Endodermal cell (in vitro differentiated cells): ENCODE results near the gene PLEKHJ1. TPM values are rescaled to one million over a fixed set of nuclear protein-coding genes. Genes with fewer than 3 reads are reported as not detected.

ENCODE experiments used
- DNase-seq: peaks from one replicate; pipeline ENCODE4 v3.0.0-alpha.2; 2017
- H3K27ac ChIP-seq: 2 replicates; pipeline ENCODE4 v1.5.1; 2013; ENCODE audit warnings: mild to moderate bottlenecking, low read depth, low read length, moderate library complexity
- H3K27me3 ChIP-seq: 2 replicates; pipeline ENCODE4 v1.6.1; 2013; ENCODE audit warnings: mild to moderate bottlenecking, low read length, moderate library complexity; ENCODE audit not compliant: insufficient read depth, control insufficient read depth, poor library complexity, severe bottlenecking
- H3K36me3 ChIP-seq: 2 replicates; pipeline ENCODE4 v1.7.0; 2013; ENCODE audit warnings: mild to moderate bottlenecking, low read length, moderate library complexity; ENCODE audit not compliant: control insufficient read depth, insufficient read depth
- H3K4me1 ChIP-seq: one replicate; pipeline ENCODE4 v1.7.0; 2013; ENCODE audit warnings: low read length; ENCODE audit not compliant: control insufficient read depth, insufficient read depth
- H3K4me3 ChIP-seq: 2 replicates; pipeline ENCODE4 v1.5.1; 2013; ENCODE audit warnings: mild to moderate bottlenecking, low read length, moderate library complexity
- H3K9ac ChIP-seq: 2 replicates; pipeline ENCODE4 v1.6.1; 2013; ENCODE audit warnings: mild to moderate bottlenecking, low read length, moderate library complexity; ENCODE audit not compliant: poor library complexity, severe bottlenecking; ENCODE audit errors: extremely low read depth
- H3K9me3 ChIP-seq: 2 replicates; pipeline ENCODE4 v1.6.1; 2013; ENCODE audit warnings: mild to moderate bottlenecking, low read length, moderate library complexity; ENCODE audit not compliant: control insufficient read depth
- H3K27ac Mint-ChIP-seq: 2 replicates; pipeline ENCODE4 v1.8.0; 2020; ENCODE audit warnings: mixed read lengths
- H3K27me3 Mint-ChIP-seq: 2 replicates; pipeline ENCODE4 v1.8.0; 2021; ENCODE audit warnings: mild to moderate bottlenecking, mixed read lengths; ENCODE audit not compliant: insufficient read depth
- H3K36me3 Mint-ChIP-seq: 2 replicates; pipeline ENCODE4 v1.8.0; 2020; ENCODE audit warnings: low read depth, mixed read lengths
- H3K4me1 Mint-ChIP-seq: 2 replicates; pipeline ENCODE4 v1.8.0; 2020; ENCODE audit warnings: mixed read lengths
- H3K4me3 Mint-ChIP-seq: 2 replicates; pipeline ENCODE4 v1.8.0; 2020; ENCODE audit warnings: mild to moderate bottlenecking, moderate library complexity, mixed read lengths
- H3K9me3 Mint-ChIP-seq: 2 replicates; pipeline ENCODE4 v1.8.0; 2020; ENCODE audit warnings: mild to moderate bottlenecking, mixed read lengths
- WGBS, 2 experiments: methylation state at CpG; one replicate each; pipeline versions ENCODE4 v1.1.5 to v1.1.7; 2013; ENCODE audit warnings: missing lambda C conversion rate in 2 of 2, mixed read lengths in 1 of 2; ENCODE audit not compliant: insufficient coverage in 1 of 2, insufficient read length in 1 of 2; 5-methylcytosine and 5-hydroxymethylcytosine counted together
- total RNA-seq, 2 donors: library from RNA; stranded (reverse); fragmentation: NEBNext Ultra II Directional in 1 of 2; extraction: Animal tissue kit (Norgen Biotek cat#: 25700) in 1 of 2; gene quantifications; 2 replicates in 1 of 2; 3 replicates in 1 of 2; pipeline ENCODE4 v1.2.1, GENCODE V29; 2021
- TF ChIP-seq, protein P1 (sequence below): fragments of 200-600 bp; sonication (generic); conservative IDR thresholded peaks from 2 replicates; pipeline ENCODE4 v1.5.0; 2021; ENCODE audit warnings: antibody characterized with exemption, mild to moderate bottlenecking

Gene PLEKHJ1
- total RNA-seq, 2 donors from 2014 or later = 146 to 192 TPM

DNA sequence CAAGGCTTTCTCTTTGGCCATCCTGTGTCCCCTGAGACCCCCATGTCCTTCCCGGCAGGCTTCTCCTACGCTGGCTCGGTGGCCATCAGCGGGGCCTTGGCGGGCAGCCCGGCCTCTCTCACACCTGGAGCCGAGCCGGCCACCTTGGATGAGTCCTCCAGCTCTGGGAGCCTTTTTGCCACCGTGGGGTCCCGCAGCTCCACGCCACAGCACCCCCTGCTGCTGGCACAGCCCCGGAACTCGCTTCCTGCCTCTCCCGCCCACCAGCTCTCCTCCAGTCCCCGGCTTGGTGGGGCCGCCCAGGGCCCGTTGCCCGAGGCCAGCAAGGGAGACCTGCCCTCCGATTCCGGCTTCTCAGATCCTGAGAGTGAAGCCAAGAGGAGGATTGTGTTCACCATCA, 14.2 kb downstream of the PLEKHJ1 start:
- Mint-ChIP-seq H3K4me3 (no peak overlapping the region), H3K36me3 (peaks cover 47% of the 10 kb centered on the region), H3K9me3 (no peaks in the 10 kb centered on the region), H3K4me1 (no peaks in the 10 kb centered on the region), H3K27me3 (no peaks in the 10 kb centered on the region), H3K27ac (no peak overlapping the region)
- Histone ChIP-seq H3K27ac (no peak overlapping the region), H3K36me3 (peaks cover 15% of the 10 kb centered on the region), H3K9ac (no peak overlapping the region), H3K9me3 (no peaks in the 10 kb centered on the region), H3K4me1 (no peaks in the 10 kb centered on the region), H3K27me3 (no peaks in the 10 kb centered on the region), H3K4me3 (no peak overlapping the region)
- WGBS, 2 experiments = 92 to 94% methylated on average over 12 to 20 of the region's 20 CpGs
- TF ChIP-seq, protein P1, sequence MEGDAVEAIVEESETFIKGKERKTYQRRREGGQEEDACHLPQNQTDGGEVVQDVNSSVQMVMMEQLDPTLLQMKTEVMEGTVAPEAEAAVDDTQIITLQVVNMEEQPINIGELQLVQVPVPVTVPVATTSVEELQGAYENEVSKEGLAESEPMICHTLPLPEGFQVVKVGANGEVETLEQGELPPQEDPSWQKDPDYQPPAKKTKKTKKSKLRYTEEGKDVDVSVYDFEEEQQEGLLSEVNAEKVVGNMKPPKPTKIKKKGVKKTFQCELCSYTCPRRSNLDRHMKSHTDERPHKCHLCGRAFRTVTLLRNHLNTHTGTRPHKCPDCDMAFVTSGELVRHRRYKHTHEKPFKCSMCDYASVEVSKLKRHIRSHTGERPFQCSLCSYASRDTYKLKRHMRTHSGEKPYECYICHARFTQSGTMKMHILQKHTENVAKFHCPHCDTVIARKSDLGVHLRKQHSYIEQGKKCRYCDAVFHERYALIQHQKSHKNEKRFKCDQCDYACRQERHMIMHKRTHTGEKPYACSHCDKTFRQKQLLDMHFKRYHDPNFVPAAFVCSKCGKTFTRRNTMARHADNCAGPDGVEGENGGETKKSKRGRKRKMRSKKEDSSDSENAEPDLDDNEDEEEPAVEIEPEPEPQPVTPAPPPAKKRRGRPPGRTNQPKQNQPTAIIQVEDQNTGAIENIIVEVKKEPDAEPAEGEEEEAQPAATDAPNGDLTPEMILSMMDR = peak; percentile 36
- no peak for DNase-seq

DNA sequence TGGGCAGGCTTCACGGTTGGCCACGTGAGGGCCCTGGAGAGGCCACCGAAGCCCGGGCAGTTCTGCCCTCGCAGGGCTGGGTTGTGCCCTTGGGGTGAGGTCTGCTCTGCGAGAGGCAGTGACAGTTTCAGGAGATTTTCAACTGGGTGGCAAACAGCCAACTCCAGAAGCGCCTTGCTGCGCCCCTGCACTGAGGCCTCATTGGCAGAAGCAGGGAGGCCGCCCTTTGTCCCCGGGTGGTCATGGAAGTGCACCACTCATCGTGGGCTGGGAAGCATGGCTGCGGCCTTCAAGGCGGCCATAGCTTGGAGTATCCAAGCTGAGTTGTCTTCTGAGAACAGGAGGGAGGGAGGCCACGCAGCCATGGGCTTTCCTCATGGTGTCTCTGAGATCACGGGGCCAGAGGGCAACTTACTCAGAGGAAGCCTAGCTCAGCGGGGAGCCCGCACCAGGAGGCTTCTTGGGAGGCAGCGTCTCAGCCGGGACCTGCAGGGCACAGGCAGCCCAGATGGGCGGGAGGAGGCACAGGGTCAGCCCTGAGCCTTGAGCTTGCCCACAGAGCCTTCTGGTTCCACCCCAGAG, 14.8 kb downstream of the PLEKHJ1 start:
- Mint-ChIP-seq H3K36me3 (peaks cover 53% of the 10 kb centered on the region), H3K9me3 (no peaks in the 10 kb centered on the region), H3K4me1 (no peaks in the 10 kb centered on the region), H3K27ac (no peak overlapping the region), H3K4me3 (no peak overlapping the region), H3K27me3 (no peaks in the 10 kb centered on the region)
- 89 to 94% methylated on average over 17 to 20 of the region's 20 CpGs for WGBS, 2 experiments
- no peak overlapping the region for H3K4me3 ChIP-seq
- no peaks in the 10 kb centered on the region for H3K9me3 ChIP-seq
- no peak for DNase-seq
- H3K4me1 ChIP-seq = no peaks in the 10 kb centered on the region
- H3K27ac ChIP-seq = no peak overlapping the region
- TF ChIP-seq, protein P1 = no peak
- no peaks in the 10 kb centered on the region for H3K27me3 ChIP-seq
- H3K9ac ChIP-seq = no peak overlapping the region
- peaks cover 21% of the 10 kb centered on the region for H3K36me3 ChIP-seq

DNA sequence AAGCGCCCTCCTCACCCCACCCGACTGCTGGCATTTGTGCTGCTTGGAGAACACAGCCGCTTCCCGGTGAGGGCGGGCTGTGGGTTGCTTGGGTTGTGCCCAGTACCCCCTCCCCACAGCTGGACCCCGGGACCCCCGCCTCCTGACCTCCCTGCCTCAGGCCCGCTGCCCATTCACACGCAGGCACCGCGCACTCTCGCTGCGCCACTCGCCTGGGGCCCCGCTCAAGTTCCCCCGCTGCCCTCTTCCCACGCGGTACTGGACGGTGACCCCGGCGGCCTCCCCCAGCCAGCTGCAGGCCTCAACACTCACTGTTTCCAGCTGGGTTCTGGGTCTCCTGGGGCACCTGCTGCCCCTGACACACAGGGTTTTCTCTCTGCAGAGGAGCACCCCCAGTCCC, 16.4 kb downstream of the PLEKHJ1 start:
- TF ChIP-seq, protein P1 = no peak
- H3K27me3 Mint-ChIP-seq = no peaks in the 10 kb centered on the region
- Histone ChIP-seq H3K27ac (no peak overlapping the region), H3K9ac (no peak overlapping the region), H3K36me3 (peaks cover 31% of the 10 kb centered on the region), H3K27me3 (no peaks in the 10 kb centered on the region), H3K4me3 (no peak overlapping the region), H3K4me1 (no peaks in the 10 kb centered on the region), H3K9me3 (no peaks in the 10 kb centered on the region)
- H3K36me3 Mint-ChIP-seq = peaks cover 48% of the 10 kb centered on the region
- no peaks in the 10 kb centered on the region for H3K9me3 Mint-ChIP-seq
- H3K27ac Mint-ChIP-seq = no peak overlapping the region
- no peak for DNase-seq
- 97 to 99% methylated on average over 17 to 21 of the region's 21 CpGs for WGBS, 2 experiments
- H3K4me3 Mint-ChIP-seq = no peak overlapping the region
- H3K4me1 Mint-ChIP-seq = no peaks in the 10 kb centered on the region
